ENCODE measurements around the gene RGS3.
"Not testable (repeated sequence)": the region's sequence is repeated elsewhere in the genome, so short reads cannot be mapped to it uniquely, and the experiment has no call there.

The RGS3 gene

GRCh38 chr9:113488490-113488889 is 25.0 kb downstream of the RGS3 start:
- no peak for DNase-seq (ENCODE audit: low read depth in 3 of 3)

DNA sequence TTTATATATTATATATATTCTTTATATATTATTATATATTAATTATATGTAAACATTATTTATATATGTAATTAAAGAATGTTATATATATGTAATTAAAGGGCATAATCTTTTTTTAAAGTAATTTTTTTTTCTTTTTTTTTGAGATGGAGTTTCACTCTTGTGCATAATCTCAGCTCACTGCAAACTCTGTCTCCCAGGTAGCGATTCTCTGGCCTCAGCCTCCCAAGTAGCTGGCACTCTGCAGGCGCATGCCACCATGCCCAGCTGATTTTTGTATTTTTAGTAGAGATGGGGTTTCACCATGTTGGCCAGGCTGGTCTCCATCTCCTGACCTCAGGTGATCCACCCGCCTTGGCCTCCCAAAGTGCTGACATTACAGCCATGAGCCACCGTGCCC is 27.6 kb downstream of the RGS3 start:
- not testable (repeated sequence) for DNase-seq (ENCODE audit: low read depth in 3 of 3)

DNA sequence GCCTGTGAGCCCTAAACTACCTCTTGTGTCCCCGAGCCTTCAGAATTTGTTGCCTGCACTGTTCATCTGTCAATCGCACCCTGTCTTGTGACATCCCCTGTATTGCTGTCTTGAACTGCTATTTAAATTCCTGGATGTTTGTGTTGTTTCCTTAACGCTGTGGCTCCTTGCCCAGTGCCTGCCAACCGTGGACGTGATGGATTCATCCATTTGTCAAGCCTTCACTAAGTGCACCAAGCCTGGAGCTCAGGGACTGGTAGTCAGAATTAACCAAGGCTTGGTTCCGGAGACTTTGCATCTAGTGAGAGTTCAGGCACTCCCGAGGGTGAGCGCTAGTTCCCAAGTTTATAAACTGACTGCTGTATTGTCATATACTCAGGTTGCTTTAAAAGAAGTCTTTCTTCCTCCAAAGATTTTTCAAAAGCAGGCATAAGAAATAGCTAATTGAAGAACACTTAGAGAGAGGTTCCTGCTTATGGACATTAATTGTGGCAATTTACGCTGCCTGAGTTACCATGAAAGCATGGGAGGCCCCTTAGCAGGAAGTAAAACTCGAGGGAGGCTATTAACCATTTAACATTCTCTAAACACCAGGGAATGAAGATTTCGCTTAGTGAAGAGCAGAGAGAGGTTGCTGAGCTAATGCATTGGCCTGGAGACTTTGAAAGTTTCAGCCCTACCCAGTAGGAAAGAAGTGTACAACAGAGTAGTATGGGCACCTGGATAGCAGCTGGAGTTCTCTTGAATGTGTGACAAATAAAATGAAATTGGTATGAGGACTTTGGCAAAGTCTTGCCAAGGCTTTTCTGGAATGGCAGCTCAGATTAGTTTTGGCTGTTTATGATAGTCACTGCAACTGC is 29.0 kb downstream of the RGS3 start:
- no peak for DNase-seq (ENCODE audit: low read depth in 3 of 3)

- no peak for DNase-seq (ENCODE audit: low read depth in 3 of 3)
These were observed 29.6 kb downstream of the RGS3 start for GRCh38 chr9:113493203-113493520.

DNA sequence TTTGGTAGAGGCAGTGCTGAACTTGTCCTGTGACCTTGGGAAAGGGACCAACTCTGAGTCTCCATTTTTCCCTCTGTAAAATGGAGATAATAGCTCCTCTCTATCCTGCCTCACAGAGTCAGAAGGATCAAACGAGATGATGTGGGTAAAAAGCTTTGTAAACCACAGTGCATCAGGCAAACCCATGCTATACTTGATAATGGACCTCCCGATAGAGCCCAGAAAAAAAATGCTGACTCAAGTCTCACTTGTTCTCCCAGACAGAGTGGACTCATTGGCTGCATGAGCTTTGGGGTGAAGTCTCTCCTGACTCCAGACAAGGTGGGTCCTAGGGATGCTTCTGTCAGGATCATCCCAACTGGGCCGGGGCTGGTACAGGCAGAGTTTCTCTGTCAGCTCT is 32.0 kb downstream of the RGS3 start:
- DNase-seq (ENCODE audit: low read depth in 3 of 3), result no peak

DNA sequence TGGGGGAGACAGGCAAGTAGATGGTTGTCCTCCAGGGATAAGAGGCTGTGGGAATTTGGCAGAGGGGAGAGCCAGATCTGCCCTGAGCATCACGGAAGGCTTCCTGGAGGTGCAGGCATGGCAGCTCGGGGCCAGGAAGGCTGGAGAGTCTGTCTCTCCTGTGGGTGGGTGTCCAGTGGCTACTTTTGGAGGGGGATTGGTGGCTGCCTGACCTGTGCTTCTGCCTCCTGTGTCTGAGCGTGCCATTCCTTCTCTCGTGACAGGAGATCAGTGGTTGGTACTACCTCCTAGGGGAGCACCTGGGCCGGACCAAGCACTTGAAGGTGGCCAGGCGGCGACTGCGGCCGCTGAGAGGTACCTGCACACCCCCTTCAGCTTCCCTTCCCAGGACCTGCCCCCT is 33.5 kb downstream of the RGS3 start:
- DNase-seq (ENCODE audit: low read depth in 3 of 3), result no peak

DNA sequence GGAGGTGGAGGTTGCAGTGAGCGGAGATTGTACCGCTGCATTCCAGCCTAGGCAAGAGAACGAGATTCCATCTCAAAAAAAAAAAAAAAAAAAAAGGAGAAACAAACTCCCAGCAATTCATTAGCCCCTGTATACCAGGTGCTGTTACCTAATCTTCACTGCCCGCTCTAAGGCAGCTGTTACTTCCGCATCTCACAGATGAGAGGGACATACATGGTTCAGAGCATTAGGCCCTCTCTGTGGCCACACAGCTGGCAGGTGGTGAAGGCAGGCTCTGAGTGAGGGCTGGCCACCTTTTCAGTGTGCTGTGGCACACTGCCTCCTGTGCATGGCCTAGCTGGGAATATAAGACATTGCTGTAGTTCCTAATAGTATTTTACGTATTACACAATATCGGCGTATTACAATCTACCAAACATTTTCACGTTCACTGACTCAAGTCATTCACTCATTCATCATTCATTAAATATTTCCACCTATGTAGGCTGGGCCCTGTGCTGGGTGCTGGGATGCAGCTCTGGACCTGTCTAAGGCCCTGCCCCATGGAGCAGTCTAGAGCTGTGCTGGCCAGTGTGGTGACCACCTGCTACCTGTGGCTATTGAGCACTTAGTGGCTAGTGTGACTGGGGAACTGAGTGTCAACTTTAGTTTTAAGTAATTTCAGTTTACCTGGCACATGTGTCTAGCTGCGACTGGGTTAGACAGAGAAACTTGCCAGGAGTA is 35.8 kb downstream of the RGS3 start:
- no peak for DNase-seq (ENCODE audit: low read depth in 3 of 3)

- DNase-seq (ENCODE audit: low read depth in 3 of 3), result no peak
These were observed 36.5 kb downstream of the RGS3 start for GRCh38 chr9:113499876-113500497.

GRCh38 chr9:113501129-113501686 is 37.7 kb downstream of the RGS3 start:
- DNase-seq (ENCODE audit: low read depth in 3 of 3), result no peak

- no peak for DNase-seq (ENCODE audit: low read depth in 3 of 3)
These were observed 38.3 kb downstream of the RGS3 start for GRCh38 chr9:113501852-113502251.

DNA sequence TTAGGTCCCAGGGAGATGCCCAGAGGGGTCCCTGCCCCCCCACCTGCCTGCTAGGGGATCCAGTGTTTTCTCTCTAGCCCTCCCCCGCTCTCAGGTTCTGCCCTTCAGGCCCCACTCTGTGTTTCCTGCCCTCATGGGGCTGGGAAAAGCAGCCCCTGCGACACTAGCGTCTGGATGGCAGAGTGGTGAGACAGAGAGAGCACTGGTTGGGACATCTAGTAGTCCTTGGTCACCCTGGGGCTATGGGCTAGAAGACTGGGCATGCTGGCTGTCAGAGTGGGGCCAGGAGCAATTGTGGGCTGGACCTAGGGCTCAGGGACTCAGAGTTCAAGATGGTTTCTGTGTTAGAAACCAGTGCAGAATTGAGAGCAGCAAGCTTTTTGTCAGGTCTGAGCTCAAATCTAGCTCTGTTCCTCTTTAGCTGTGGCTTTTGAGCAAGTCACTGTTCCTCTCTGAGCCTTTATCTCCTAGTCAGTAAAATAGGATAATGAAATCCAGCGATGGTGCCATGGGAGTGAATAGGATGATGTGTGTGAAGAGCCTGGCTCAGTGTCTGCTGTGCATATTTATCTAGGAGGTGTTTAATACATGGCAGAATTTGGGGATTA is 39.0 kb downstream of the RGS3 start:
- DNase-seq (ENCODE audit: low read depth in 3 of 3), result no peak

DNA sequence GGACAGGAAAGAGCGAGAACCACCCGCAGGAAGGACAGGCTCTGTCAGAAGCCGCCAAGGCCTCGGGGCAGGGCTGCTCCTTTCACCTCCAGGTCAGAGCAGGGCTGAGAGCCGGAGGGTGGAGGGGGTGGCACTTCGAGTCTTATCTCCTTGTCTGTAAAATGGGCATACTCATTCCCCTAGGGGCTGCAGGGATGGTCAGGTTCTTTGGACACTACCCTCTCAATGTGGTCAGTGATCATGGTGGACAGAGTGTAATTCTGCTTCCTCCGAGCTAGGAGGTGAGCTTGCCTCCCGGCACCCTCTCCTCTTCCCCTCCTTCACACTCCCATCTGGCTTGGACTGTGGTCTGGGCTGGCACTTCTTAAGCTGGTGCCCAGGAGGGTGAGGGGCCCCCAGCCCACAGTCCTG is 39.6 kb downstream of the RGS3 start:
- no peak for DNase-seq (ENCODE audit: low read depth in 3 of 3)

- no peak for DNase-seq (ENCODE audit: low read depth in 3 of 3)
These were observed 40.2 kb downstream of the RGS3 start for GRCh38 chr9:113503613-113504211.

GRCh38 chr9:113504725-113505590 is 41.4 kb downstream of the RGS3 start:
- no peak for DNase-seq (ENCODE audit: low read depth in 3 of 3)

- no peak for DNase-seq (ENCODE audit: low read depth in 3 of 3)
These were observed 42.6 kb downstream of the RGS3 start for GRCh38 chr9:113506090-113506589.

GRCh38 chr9:113507256-113507655 is 43.7 kb downstream of the RGS3 start:
- DNase-seq (ENCODE audit: low read depth in 3 of 3), result no peak

DNA sequence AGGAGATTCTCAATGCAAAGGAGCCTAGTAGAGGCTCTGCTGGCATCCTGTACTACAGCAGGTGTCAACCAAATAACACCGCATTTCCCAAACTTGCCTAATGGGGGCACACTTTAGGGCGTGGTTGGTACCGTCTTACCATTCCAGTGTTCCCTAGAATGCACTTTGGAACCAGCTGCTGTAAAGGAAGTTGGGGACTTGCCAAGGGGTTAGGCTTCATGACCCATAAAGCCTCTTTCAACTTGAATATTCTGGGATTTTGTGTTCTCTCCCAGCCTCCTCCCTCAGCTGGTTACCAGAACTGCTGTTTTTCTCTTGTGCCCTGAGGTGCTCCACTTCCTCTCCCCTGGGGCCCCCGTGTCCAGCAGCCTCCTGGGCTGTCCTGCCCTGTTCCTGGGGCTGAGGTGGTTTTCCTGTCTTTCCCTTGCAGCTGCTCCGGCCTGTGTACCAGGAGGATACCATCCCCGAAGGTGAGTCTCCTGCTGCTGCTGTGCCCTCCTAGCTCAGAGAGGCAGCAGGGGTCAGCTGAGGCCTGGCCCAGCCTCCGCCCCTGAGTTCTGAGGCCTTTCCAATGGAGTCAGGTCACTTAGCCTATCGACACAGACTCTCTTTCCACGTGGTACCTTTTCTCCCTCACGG is 44.7 kb downstream of the RGS3 start:
- DNase-seq (ENCODE audit: low read depth in 3 of 3), result no peak

DNA sequence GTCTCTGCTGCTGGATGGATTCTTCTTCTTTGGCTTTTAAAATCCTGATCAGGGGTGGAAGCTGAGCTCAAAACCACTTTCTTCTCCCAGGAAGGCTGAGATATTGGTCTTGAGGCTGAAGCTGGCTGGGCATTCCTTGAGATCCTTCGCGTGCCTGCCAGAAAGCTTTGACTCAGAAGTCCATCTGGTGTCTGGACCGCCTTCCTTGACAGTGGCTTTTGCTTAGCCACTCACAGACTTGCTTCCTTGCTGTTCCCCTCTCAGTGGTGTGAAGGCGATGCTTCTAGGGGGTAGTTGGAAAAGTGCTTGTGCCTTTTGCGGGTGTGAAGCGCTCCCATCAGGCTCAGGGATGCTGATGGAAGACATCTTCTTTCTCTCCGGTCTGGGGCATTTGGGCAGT is 45.9 kb downstream of the RGS3 start:
- DNase-seq (ENCODE audit: low read depth in 3 of 3), result no peak

DNA sequence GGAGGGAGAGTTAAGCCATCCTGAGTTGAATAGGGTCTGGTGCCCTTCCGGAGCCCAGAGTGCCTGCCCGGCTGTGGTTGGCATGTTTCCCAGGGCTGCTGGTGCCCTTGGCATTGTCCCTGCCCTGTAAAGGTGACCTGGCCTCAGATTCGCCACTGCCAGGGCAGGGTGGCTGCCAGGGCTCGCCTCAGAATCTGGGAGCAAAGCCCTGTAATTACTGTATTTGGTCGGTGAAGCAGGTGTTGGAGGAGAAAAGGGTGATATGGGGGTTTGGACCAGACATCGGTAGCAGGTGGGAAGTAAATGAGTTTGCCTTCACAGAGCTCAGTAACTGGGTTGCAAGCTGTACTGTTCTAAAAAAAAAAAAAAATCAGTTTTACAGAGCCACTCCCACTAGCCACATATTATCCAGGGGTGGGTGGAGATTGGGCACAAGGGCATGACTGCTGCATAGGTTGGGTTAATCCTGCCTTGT is 47.6 kb downstream of the RGS3 start:
- no peak for DNase-seq (ENCODE audit: low read depth in 3 of 3)
